Stimulated activated CD4-positive, alpha-beta T cell treated with anti-CD3 and anti-CD28 coated beads, Interleukin-4, amount 100 ng/mL, for 48 hours (primary cell): Measurements from ENCODE around the gene RENBP.

Experiments used
- DNase-seq, 2 donors: peaks; one replicate each; pipeline ENCODE4 v3.0.0-alpha.2; 2020; ENCODE audit warnings: low read depth in 2 of 2

Gene RENBP

DNA sequence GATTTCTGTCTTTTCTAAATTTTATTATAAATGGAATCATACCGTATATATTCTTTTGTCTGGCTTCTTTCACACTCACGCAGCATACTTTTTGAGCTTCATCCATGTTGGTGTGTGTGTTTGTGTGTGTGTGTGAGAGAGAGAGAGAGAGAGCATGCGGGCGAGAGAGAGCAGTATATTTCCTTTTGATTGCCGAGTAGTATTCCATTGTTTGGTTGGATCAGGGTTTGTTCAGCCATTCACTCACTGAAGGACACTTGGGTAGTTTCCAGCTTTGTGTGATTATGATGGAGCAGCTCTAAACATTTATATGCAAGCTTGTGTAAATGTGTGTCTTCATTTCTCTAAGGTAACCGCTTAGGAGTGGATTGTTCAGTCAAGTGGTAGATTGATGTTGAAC, 55.3 kb downstream of the RENBP start:
- no peak for DNase-seq

DNA sequence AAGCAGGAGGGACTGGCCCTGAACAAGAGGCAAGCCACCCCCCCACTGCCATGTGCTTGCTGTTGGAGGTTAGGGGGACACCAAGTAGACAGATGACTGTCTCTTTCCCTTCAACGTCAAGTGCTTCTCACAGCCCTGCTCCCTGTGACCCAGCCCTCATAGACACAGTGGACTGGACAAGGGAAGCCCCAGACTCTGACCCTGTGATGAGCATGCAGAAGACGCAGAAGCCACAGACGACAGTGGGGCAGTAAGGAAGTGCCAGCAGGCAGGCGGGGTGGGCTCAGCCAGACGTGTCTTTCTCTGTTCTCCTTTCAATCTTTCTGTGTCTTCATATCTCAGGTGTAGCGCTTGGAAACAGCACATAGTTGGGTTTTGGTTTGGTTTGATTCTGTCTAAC, 56.1 kb downstream of the RENBP start:
- DNase-seq, result no peak

DNA sequence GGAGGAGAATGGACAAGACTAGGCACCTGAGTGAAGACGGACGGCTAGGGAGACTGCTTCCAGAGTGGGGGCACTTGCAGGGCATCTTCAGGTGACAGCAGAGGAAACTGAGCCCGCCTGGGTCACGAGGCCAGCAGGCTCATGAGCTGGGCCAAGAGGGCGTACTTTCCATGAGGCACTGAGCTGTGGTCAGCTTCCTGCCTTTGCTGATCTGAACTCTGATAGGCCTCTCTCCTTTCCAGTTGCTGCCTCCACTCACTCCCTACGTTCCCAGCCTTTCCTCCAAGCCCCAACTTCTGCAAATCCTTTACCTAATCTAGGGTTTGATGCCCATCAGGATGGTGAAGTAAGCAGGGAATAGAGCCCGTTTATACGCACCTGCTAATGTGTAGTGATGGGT, 57.1 kb downstream of the RENBP start:
- DNase-seq, result no peak

GRCh38 chrX:153886915-153887314, 57.5 kb downstream of the RENBP start:
- no peak for DNase-seq

DNA sequence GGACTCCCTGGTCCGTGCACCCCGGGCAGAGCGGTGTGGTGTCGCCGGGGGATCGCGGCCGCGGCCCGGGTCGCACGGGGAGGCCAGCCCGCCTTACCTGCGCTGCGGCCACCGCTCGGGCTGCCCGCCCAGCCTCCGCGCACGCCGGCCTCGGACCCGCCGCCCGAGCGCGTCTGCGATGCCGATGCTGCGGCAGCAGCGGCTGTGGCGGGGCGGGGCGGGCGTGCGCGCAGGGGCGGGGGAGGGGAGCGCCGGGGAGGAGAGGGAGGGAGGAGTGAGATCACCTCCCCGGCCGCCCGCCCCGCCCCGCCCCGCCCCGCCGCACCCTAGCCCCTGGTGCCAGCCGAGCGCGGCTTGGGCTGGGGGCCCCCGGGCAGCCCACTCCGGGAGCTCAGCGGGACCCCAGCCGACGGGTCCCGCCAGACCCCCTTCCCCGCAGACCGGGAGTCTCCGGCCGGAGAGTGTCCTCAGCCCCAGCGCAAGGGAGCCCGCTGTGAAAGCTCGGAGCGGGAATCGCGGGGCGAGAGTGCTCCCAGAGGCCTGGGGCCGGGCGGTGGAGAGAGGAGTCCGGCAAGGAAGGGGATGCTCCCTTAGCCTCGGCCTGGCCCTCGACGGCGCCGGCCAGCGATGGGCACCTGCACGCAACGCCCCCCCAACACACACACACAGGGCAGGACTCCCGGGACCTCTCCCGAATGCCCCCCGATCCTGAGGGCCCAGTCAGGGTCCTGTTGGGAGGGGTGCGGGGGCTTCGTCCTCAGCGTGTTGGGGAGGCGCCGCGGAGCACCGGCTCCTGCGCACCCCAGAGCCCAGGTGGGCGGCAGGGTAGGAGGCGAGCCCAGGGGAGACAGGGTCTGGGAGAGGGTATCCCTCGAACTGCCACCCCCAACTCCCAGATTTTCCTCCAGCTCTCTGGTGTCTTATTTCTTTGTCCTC, 58.2 kb downstream of the RENBP start, which contains the start of gene L1CAM:
TSS of gene L1CAM (minus strand) at position 206 of the 936 bp plus-strand sequence. CDS start 10,337 bp downstream, outside the sequence.
- DNase-seq, result no peak
